Measurements from ENCODE around the gene TRPC4AP. TPM values are rescaled to one million over a fixed set of nuclear protein-coding genes. Genes with fewer than 3 reads are reported as not detected.
A peak's percentile ranks its signal among the peaks of the same experiment; 100 is the strongest.

The TRPC4AP gene
- total RNA-seq, 4 donors from 2014 or later: 63.4 to 101 (median 76.4) TPM

- Histone ChIP-seq H3K27ac (no peak overlapping the region), H3K9me3 (no peaks in the 10 kb centered on the region), H3K36me3 (no peaks in the 10 kb centered on the region), H3K27me3 (no peaks in the 10 kb centered on the region), H3K4me3 (no peak overlapping the region), H3K4me1 (no peaks in the 10 kb centered on the region)
- no peak for TF ChIP-seq CTCF (IDR thresholded peaks at IDR 0.05)
- TF ChIP-seq EP300 (IDR thresholded peaks at IDR 0.05): no peak
- no peak for TF ChIP-seq POLR2A (IDR thresholded peaks at IDR 0.05)
- WGBS, 2 donors: 93% methylated on average over 5 of the region's 5 CpGs
- no peak for DNase-seq (ENCODE audit: low spot score in 2 of 2)
Observed at GRCh38 chr20:34964486-34964885, 128.1 kb downstream of the TRPC4AP start.

- 78 to 83% methylated on average over 21 of the region's 21 CpGs for WGBS, 2 donors
- Histone ChIP-seq H3K9me3 (no peaks in the 10 kb centered on the region), H3K27me3 (no peaks in the 10 kb centered on the region), H3K36me3 (no peaks in the 10 kb centered on the region), H3K4me1 (peaks cover 0 to 18% (median 0%) of the 10 kb centered on the region in 4 donors), H3K4me3 (no peak overlapping the region), H3K27ac (peak overlapping the region in 1 of 4 donors; percentile 92)
- TF ChIP-seq POLR2A (IDR thresholded peaks at IDR 0.05) (no peak), CTCF (IDR thresholded peaks at IDR 0.05) (no peak), EP300 (IDR thresholded peaks at IDR 0.05) (no peak)
- DNase-seq (ENCODE audit: low spot score in 2 of 2): no peak
Observed at GRCh38 chr20:34956751-34957472, 135.7 kb downstream of the TRPC4AP start.

GRCh38 chr20:34956041-34956458 is 136.6 kb downstream of the TRPC4AP start:
- peak overlapping the region; percentile 81 to 92 (median 87) for H3K27ac ChIP-seq
- peak overlapping the region; percentile 39 to 86 (median 52) for H3K4me3 ChIP-seq
- peaks cover 0 to 18% (median 0%) of the 10 kb centered on the region in 4 donors for H3K4me1 ChIP-seq
- no peak for DNase-seq (ENCODE audit: low spot score in 2 of 2)
- peaks cover 0 to 8% (median 0%) of the 10 kb centered on the region in 3 donors for H3K36me3 ChIP-seq
- 8 to 13% methylated on average over 6 of the region's 6 CpGs for WGBS, 2 donors
- TF ChIP-seq CTCF (IDR thresholded peaks at IDR 0.05) (peak in 2 of 5 experiments; percentile 4 to 17), EP300 (IDR thresholded peaks at IDR 0.05) (no peak), POLR2A (IDR thresholded peaks at IDR 0.05) (no peak)
- no peaks in the 10 kb centered on the region for H3K27me3 ChIP-seq
- no peaks in the 10 kb centered on the region for H3K9me3 ChIP-seq

GRCh38 chr20:34955231-34956040 is 137.2 kb downstream of the TRPC4AP start, which contains the start of the genes GSS and MYH7B:
Gene GSS (minus strand): TSS chr20:34955806. CDS start chr20:34951852, 3,954 bp downstream.
Gene MYH7B (plus strand): TSS chr20:34955868. CDS start chr20:34978006, 22,138 bp downstream.
- Histone ChIP-seq H3K4me3 (peak within 1 kb of the TSS; percentile 39 to 86 (median 52)), H3K36me3 (peaks cover 0 to 12% (median 0%) of the 10 kb centered on the region in 3 donors), H3K27ac (peak within 1 kb of the TSS; percentile 81 to 92 (median 87)), H3K9me3 (no peaks in the 10 kb centered on the region), H3K27me3 (no peaks in the 10 kb centered on the region), H3K4me1 (peaks cover 0 to 18% (median 0%) of the 10 kb centered on the region in 4 donors)
- 0% methylated on average over 62 of the region's 62 CpGs for WGBS, 2 donors
- TF ChIP-seq EP300 (IDR thresholded peaks at IDR 0.05): peak; percentile 84 to 96
- peak; percentile 9 to 73 (median 48) for TF ChIP-seq CTCF (IDR thresholded peaks at IDR 0.05)
- peak; percentile 51 to 83 for TF ChIP-seq POLR2A (IDR thresholded peaks at IDR 0.05)
- DNase-seq (ENCODE audit: low spot score in 2 of 2): peak; percentile 97 to 98

Data from tibial nerve (tissue), 4 donors.